Measurements from ENCODE around the gene NDUFAF2. TPM values are rescaled to one million over a fixed set of nuclear protein-coding genes. Genes with fewer than 3 reads are reported as not detected.

The NDUFAF2 gene
- total RNA-seq, 1 donor from 2014 or later, result 9.9 TPM

GRCh38 chr5:61004448-61004847, 59.4 kb downstream of the NDUFAF2 start:
- Histone ChIP-seq H3K36me3 (ENCODE audit: control insufficient read depth in 3 of 3, insufficient read depth in 3 of 3, low read length in 3 of 3) (no peaks in the 10 kb centered on the region), H3K9me3 (ENCODE audit: control insufficient read depth in 3 of 3, low read length in 3 of 3) (no peaks in the 10 kb centered on the region), H3K27me3 (ENCODE audit: control insufficient read depth in 3 of 3, insufficient read depth in 3 of 3, low read length in 3 of 3) (no peaks in the 10 kb centered on the region), H3K27ac (ENCODE audit: low read depth, low read length) (no peak overlapping the region), H3K4me1 (ENCODE audit: control insufficient read depth in 3 of 3, insufficient read depth in 3 of 3, low read length in 3 of 3) (peaks cover 4 to 12% (median 5%) of the 10 kb centered on the region in 3 donors), H3K4me3 (ENCODE audit: low read length in 3 of 3) (no peak overlapping the region), H3K9ac (ENCODE audit: low read depth in 1 of 3, low read length in 3 of 3) (no peak overlapping the region)

GRCh38 chr5:61009907-61010306, 64.9 kb downstream of the NDUFAF2 start:
- no peaks in the 10 kb centered on the region for H3K9me3 ChIP-seq (ENCODE audit: control insufficient read depth in 3 of 3, low read length in 3 of 3)
- H3K4me3 ChIP-seq (ENCODE audit: low read length in 3 of 3), result no peak overlapping the region
- no peaks in the 10 kb centered on the region for H3K36me3 ChIP-seq (ENCODE audit: control insufficient read depth in 3 of 3, insufficient read depth in 3 of 3, low read length in 3 of 3)
- no peak overlapping the region for H3K9ac ChIP-seq (ENCODE audit: low read depth in 1 of 3, low read length in 3 of 3)
- H3K27me3 ChIP-seq (ENCODE audit: control insufficient read depth in 3 of 3, insufficient read depth in 3 of 3, low read length in 3 of 3), result no peaks in the 10 kb centered on the region
- H3K27ac ChIP-seq (ENCODE audit: low read depth, low read length), result no peak overlapping the region
- H3K4me1 ChIP-seq (ENCODE audit: control insufficient read depth in 3 of 3, insufficient read depth in 3 of 3, low read length in 3 of 3), result no peaks in the 10 kb centered on the region

- Histone ChIP-seq H3K9ac (ENCODE audit: low read depth in 1 of 3, low read length in 3 of 3) (no peak overlapping the region), H3K4me3 (ENCODE audit: low read length in 3 of 3) (no peak overlapping the region), H3K27ac (ENCODE audit: low read depth, low read length) (no peak overlapping the region), H3K36me3 (ENCODE audit: control insufficient read depth in 3 of 3, insufficient read depth in 3 of 3, low read length in 3 of 3) (no peaks in the 10 kb centered on the region), H3K4me1 (ENCODE audit: control insufficient read depth in 3 of 3, insufficient read depth in 3 of 3, low read length in 3 of 3) (no peaks in the 10 kb centered on the region), H3K27me3 (ENCODE audit: control insufficient read depth in 3 of 3, insufficient read depth in 3 of 3, low read length in 3 of 3) (no peaks in the 10 kb centered on the region), H3K9me3 (ENCODE audit: control insufficient read depth in 3 of 3, low read length in 3 of 3) (no peaks in the 10 kb centered on the region)
Measured at GRCh38 chr5:61010467-61011454, 65.8 kb downstream of the NDUFAF2 start.

- no peaks in the 10 kb centered on the region for H3K27me3 ChIP-seq (ENCODE audit: control insufficient read depth in 3 of 3, insufficient read depth in 3 of 3, low read length in 3 of 3)
- no peak overlapping the region for H3K4me3 ChIP-seq (ENCODE audit: low read length in 3 of 3)
- H3K9ac ChIP-seq (ENCODE audit: low read depth in 1 of 3, low read length in 3 of 3), result no peak overlapping the region
- H3K27ac ChIP-seq (ENCODE audit: low read depth, low read length), result no peak overlapping the region
- H3K9me3 ChIP-seq (ENCODE audit: control insufficient read depth in 3 of 3, low read length in 3 of 3), result no peaks in the 10 kb centered on the region
- H3K4me1 ChIP-seq (ENCODE audit: control insufficient read depth in 3 of 3, insufficient read depth in 3 of 3, low read length in 3 of 3), result no peaks in the 10 kb centered on the region
- H3K36me3 ChIP-seq (ENCODE audit: control insufficient read depth in 3 of 3, insufficient read depth in 3 of 3, low read length in 3 of 3), result no peaks in the 10 kb centered on the region
Measured at GRCh38 chr5:61018062-61018461, 73.1 kb downstream of the NDUFAF2 start.

GRCh38 chr5:61019642-61020041, 74.6 kb downstream of the NDUFAF2 start:
- H3K9me3 ChIP-seq (ENCODE audit: control insufficient read depth in 3 of 3, low read length in 3 of 3), result no peaks in the 10 kb centered on the region
- H3K4me3 ChIP-seq (ENCODE audit: low read length in 3 of 3), result no peak overlapping the region
- no peaks in the 10 kb centered on the region for H3K36me3 ChIP-seq (ENCODE audit: control insufficient read depth in 3 of 3, insufficient read depth in 3 of 3, low read length in 3 of 3)
- no peaks in the 10 kb centered on the region for H3K4me1 ChIP-seq (ENCODE audit: control insufficient read depth in 3 of 3, insufficient read depth in 3 of 3, low read length in 3 of 3)
- no peak overlapping the region for H3K9ac ChIP-seq (ENCODE audit: low read depth in 1 of 3, low read length in 3 of 3)
- no peaks in the 10 kb centered on the region for H3K27me3 ChIP-seq (ENCODE audit: control insufficient read depth in 3 of 3, insufficient read depth in 3 of 3, low read length in 3 of 3)
- H3K27ac ChIP-seq (ENCODE audit: low read depth, low read length), result no peak overlapping the region

- Histone ChIP-seq H3K27me3 (ENCODE audit: control insufficient read depth in 3 of 3, insufficient read depth in 3 of 3, low read length in 3 of 3) (no peaks in the 10 kb centered on the region), H3K36me3 (ENCODE audit: control insufficient read depth in 3 of 3, insufficient read depth in 3 of 3, low read length in 3 of 3) (no peaks in the 10 kb centered on the region), H3K4me3 (ENCODE audit: low read length in 3 of 3) (no peak overlapping the region), H3K9me3 (ENCODE audit: control insufficient read depth in 3 of 3, low read length in 3 of 3) (no peaks in the 10 kb centered on the region), H3K27ac (ENCODE audit: low read depth, low read length) (no peak overlapping the region), H3K9ac (ENCODE audit: low read depth in 1 of 3, low read length in 3 of 3) (no peak overlapping the region), H3K4me1 (ENCODE audit: control insufficient read depth in 3 of 3, insufficient read depth in 3 of 3, low read length in 3 of 3) (no peaks in the 10 kb centered on the region)
Measured at GRCh38 chr5:61020415-61020814, 75.4 kb downstream of the NDUFAF2 start.

DNA sequence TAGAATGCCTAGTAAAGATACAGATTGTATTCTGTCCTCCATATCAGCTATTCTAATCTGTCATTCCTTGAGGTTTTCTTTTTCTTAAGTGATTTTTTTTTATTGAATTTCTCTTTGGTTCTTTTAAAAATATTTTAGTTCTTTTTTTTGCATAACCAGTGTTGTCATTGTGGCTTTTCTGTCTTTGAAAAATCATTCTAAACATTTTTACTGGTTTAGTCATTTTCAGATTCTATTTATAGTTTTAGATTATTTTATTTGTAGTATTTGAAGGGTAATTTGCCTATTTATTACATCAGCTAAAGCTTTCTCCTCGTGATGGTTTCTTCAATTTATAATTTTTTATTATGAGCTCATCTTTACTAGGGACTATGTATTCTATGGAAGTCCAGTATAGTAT, 78.1 kb downstream of the NDUFAF2 start:
- Histone ChIP-seq H3K27ac (ENCODE audit: low read depth, low read length) (no peak overlapping the region), H3K36me3 (ENCODE audit: control insufficient read depth in 3 of 3, insufficient read depth in 3 of 3, low read length in 3 of 3) (no peaks in the 10 kb centered on the region), H3K4me3 (ENCODE audit: low read length in 3 of 3) (no peak overlapping the region)

DNA sequence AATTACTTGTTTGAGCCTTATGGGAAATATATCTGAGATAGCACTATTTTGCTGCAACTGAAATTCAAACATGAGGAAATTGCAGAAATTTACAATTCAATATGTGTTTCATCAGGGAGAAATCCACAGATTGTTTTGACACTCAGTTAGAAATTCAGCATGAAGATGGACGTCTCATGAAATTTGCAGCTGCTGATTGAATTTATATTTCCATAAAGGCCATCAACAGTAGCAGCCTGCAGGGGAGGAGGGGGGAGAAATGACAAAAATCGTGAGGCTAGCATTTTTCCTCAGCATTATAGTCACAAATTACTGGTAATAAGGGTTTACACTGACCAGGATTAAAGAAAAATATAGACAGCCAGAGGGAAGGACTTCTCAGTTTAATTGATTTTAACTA, 81.0 kb downstream of the NDUFAF2 start:
- H3K9me3 ChIP-seq (ENCODE audit: control insufficient read depth in 3 of 3, low read length in 3 of 3), result no peaks in the 10 kb centered on the region
- H3K36me3 ChIP-seq (ENCODE audit: control insufficient read depth in 3 of 3, insufficient read depth in 3 of 3, low read length in 3 of 3), result no peaks in the 10 kb centered on the region
- H3K4me1 ChIP-seq (ENCODE audit: control insufficient read depth in 3 of 3, insufficient read depth in 3 of 3, low read length in 3 of 3), result no peaks in the 10 kb centered on the region
- H3K27me3 ChIP-seq (ENCODE audit: control insufficient read depth in 3 of 3, insufficient read depth in 3 of 3, low read length in 3 of 3), result no peaks in the 10 kb centered on the region
- no peak overlapping the region for H3K9ac ChIP-seq (ENCODE audit: low read depth in 1 of 3, low read length in 3 of 3)
- no peak overlapping the region for H3K4me3 ChIP-seq (ENCODE audit: low read length in 3 of 3)
- H3K27ac ChIP-seq (ENCODE audit: low read depth, low read length), result no peak overlapping the region

More for the DNA sequence above, 78.1 kb downstream of the NDUFAF2 start:
- Histone ChIP-seq H3K4me1 (ENCODE audit: control insufficient read depth in 3 of 3, insufficient read depth in 3 of 3, low read length in 3 of 3) (no peaks in the 10 kb centered on the region), H3K27me3 (ENCODE audit: control insufficient read depth in 3 of 3, insufficient read depth in 3 of 3, low read length in 3 of 3) (no peaks in the 10 kb centered on the region), H3K9me3 (ENCODE audit: control insufficient read depth in 3 of 3, low read length in 3 of 3) (no peaks in the 10 kb centered on the region), H3K9ac (ENCODE audit: low read depth in 1 of 3, low read length in 3 of 3) (no peak overlapping the region)

- H3K27ac ChIP-seq (ENCODE audit: low read depth, low read length), result no peak overlapping the region
- H3K9me3 ChIP-seq (ENCODE audit: control insufficient read depth in 3 of 3, low read length in 3 of 3), result no peaks in the 10 kb centered on the region
- H3K36me3 ChIP-seq (ENCODE audit: control insufficient read depth in 3 of 3, insufficient read depth in 3 of 3, low read length in 3 of 3), result no peaks in the 10 kb centered on the region
- H3K4me1 ChIP-seq (ENCODE audit: control insufficient read depth in 3 of 3, insufficient read depth in 3 of 3, low read length in 3 of 3), result no peaks in the 10 kb centered on the region
- H3K9ac ChIP-seq (ENCODE audit: low read depth in 1 of 3, low read length in 3 of 3), result no peak overlapping the region
- H3K4me3 ChIP-seq (ENCODE audit: low read length in 3 of 3), result no peak overlapping the region
- no peaks in the 10 kb centered on the region for H3K27me3 ChIP-seq (ENCODE audit: control insufficient read depth in 3 of 3, insufficient read depth in 3 of 3, low read length in 3 of 3)
Measured at GRCh38 chr5:61028382-61028781, 83.4 kb downstream of the NDUFAF2 start.

DNA sequence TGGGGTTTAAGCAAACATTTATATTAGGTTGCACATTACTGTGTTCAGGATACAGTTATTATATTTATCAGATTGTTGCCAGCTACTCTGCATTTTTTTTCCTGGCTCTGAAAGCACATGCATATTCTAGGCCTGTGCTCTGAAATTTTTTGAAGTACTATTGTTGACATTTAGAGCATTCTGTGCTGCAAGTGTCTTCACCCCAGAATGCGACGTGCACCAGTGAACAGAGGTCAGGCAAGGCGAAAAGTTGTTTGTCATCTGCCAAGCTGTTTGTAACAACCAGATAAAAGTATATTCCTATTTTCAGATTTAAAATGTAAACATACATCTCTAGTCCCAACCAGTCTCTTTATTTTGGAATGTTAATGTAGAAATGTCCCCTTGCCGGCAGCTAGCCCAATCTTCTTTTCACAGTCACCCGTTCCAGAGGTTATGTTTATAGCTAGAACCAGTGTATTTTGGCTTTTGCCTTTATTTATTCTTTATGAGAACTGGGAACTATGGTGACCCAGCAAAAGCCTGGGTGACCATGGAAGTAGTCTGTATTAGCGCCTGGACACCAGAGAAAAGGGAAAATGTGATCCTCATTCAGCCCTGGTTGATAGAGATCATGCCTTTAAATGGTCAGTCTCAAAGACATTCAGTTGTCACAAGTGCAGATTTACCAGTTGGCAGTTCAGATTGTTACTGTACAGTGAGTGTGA, 84.6 kb downstream of the NDUFAF2 start:
- Histone ChIP-seq H3K4me3 (ENCODE audit: low read length in 3 of 3) (no peak overlapping the region), H3K4me1 (ENCODE audit: control insufficient read depth in 3 of 3, insufficient read depth in 3 of 3, low read length in 3 of 3) (no peaks in the 10 kb centered on the region), H3K9ac (ENCODE audit: low read depth in 1 of 3, low read length in 3 of 3) (no peak overlapping the region), H3K27me3 (ENCODE audit: control insufficient read depth in 3 of 3, insufficient read depth in 3 of 3, low read length in 3 of 3) (no peaks in the 10 kb centered on the region), H3K9me3 (ENCODE audit: control insufficient read depth in 3 of 3, low read length in 3 of 3) (no peaks in the 10 kb centered on the region), H3K36me3 (ENCODE audit: control insufficient read depth in 3 of 3, insufficient read depth in 3 of 3, low read length in 3 of 3) (no peaks in the 10 kb centered on the region), H3K27ac (ENCODE audit: low read depth, low read length) (no peak overlapping the region)
